CD4-positive, alpha-beta T cell treated with Interleukin-15 for 1 hour (primary cell): ENCODE measurements around the gene ADM.

Experiments
- DNase-seq: peaks from one replicate; pipeline ENCODE4 v3.0.0-alpha.2; 2020

The ADM gene

DNA sequence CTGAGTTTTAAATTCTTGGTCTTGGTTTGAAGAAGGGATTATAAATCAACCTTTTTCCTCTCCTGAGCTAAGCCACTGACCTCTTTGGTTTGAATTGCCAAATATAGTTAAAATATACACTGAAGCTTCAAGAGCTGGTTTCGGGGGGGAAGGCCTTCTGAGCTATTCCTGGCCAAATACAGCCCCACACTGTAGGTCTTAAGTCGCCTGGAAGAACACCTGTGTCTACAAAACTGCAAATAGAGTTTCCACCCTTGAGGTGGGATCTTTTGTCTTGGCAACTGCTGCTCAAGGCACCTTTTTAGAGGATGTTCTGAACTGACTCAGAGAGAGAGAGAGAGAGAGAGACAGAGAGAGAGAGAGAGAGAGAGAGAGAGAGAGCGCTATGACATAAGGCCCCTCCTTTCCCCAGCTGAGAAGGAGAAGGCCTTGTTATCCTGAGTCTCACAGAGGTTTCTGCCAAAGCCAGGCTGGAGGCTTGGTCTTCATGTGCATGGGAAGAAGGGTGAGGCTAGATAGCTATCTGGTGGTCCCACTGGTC lies 5.5 kb downstream of the ADM start:
- no peak for DNase-seq

DNA sequence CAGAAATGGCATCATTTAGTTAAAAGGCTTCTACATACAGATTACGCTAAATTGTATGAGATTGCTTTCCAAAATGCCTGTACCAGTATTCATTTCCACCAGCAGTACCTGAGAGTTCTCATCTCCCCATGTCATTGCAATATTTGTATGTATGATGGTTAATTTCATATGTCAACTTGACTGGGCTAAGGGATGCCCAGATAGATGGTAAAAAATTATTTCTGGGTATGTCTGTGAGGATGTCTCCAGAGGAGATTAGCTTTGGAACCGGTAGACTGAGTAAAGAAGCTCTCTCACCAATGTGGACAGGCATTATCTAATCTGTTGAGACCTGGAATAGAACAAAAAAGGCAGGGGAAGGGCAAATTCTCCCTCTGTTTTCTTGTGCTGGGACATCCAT lies 6.9 kb downstream of the ADM start:
- DNase-seq = no peak

DNA sequence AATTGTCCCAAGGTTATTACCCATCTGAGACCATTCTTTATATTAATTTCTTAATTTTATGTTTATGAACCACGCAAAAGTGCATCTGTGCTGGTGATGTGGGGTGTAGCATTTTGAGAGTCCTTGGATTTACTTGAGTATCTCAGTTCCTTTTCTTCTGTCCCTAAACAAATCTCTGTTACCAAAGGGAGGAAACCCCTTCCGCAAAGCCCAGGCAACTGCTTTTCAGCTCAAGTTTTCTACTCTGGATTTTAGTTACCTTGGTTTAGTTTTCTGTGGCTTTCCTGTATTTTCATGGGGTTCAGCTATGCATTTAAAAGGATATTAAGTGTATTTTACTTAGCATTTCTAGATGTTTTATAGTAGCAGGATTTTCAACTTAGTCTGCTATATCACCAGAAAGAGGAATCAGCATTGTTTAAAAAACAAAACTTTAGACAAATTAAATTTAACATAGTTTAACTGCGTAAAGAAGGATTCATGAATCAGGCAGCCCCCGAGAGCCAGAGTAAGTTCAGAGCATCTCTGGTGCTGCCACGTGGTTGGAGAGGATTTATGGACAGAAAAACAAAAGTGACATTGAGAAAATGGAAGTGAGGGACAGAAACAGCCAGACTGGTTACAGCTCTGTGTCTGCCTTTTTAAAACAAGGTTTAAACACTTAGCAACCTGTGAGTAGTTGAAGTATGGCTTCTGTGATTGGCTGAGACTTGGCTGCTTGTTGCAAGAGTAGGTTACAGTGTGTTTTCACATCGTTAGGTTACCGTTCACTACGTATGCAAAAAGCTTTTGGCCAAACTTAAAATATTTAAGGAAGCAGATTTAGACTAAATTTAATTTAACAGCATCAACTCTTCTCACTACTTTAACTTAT lies 9.6 kb downstream of the ADM start:
- DNase-seq = peak; percentile 54

DNA sequence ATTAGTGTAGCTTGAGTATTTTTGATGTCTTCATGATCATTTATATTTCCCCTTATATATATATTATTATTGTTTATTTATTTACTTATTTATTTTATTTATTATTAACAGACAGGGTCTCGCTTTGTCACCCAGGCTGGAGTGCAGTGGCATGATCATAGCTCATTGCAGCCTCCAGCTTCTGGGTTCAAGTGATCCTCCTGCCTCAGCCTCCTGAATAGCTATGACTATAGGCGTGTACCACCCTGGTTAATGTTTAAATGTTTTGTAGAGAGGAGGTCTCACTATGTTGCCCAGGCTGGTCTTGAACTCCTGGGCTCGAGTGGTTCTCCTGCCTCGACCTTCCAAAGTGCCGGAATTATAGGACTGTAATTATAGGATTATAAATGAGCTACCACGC lies 10.2 kb downstream of the ADM start:
- DNase-seq = no peak

DNA sequence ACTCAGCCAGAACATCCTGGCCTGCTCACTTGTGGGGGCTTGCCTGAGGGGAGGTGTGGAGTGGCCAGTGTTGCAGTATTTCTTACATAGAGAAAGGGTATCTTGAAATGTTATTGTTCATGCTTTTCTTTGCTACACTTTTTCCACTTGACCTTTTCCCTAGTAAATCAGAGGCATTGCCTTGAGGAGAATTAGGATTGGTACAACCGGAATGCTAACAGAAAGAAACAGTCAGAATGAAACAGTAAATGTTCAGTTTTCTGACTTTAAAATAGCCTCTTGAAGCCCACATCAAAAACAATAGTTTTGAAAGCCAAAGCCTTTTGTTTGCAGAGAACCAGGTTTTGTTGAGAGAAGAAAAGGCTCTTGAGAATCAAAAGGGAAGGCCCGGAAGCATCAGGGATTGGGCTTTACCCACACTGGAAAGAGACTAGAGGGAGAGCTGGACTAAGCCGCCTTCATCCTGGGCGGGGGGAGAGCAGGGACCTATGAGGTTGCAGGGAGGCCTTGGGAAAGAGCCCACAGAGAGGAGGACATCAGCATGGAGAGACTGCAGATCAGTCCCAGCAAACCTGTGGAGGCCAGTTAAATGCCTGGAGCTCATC lies 12.4 kb downstream of the ADM start:
- DNase-seq = no peak

DNA sequence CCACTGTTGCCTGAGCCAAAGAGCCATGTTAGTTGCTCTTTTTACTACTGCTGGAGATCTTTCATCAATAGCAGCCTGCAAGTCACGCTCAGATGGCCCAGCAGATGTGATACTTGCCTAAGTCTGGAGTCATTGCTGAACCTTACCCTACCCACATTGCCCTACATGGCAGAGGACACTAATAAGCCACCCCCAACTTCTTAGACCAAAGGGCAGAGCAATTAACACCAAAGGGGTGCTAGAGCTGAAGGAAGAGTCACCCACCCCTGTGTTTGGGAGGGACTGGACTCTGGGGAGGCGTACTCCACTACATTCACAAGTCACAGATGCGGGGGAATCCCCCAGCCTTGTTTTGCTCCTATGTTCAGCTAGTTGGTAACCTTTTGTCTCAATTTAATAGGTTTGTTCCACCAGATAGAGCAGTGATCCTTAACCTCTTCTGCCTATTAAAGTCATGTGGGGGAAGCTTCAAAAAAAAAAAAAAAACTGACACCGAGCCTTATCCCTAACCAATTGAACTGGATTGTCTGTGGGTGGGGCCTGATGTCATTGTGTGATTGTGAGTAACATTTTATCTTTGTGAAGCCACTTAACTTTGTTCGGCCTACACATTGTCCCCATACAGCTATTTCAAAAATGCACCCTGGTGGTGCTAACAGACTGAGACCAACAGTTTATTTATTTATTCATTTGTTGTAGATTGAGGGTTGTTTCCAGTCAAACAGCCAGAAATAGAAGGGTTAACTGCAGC lies 13.1 kb downstream of the ADM start:
- DNase-seq = no peak

DNA sequence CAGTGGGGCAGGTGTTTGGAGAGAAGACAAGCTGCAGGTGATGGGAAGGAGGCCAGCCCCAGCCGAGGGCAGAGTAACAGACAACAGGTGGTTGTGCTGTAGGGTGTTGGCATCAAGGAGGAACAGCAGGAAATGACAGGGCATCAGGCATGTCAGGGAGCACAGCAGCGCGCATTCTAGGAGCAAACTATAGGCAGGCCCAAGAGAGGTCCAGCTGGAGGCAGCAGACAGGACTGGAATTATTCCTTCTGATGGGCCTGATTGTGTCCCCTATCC lies 13.6 kb downstream of the ADM start:
- no peak for DNase-seq

DNA sequence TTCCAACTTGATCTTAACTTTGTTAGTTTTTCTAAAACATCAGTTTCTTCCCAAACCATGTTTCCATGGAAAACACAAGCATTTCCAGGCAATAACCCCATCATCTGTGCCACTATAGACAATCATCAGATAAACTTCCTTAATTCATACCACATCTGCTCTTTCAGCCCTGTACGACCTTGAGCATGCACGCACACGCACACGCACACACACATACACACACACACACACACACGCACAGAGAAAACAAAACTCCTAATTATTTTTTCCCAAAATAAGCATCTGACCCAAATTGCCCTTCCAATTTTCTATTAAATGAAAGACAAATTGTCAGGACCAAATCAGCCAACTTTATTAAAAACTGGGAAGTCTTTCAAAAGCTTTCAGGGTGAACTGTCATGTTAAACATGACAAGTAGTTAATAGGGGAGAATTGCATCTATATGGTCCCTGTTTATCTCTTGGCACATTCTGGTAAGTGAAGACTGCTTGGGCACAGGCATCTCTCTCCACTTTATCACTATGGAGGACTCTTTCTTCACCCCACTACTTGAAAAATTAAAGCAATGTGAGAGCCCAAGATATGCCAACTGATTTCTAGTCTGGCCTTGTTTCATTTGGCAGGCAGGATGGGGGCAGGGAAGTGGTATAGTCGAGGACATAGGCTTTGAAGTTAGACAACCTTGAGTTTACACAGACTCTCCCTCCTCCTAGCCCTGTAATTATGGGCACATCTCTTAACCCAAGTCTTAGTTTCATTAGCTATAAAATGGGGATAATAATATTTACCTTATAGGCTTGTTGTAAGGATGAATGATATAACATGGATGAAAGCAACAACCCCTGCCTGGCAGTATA lies 15.1 kb downstream of the ADM start:
- DNase-seq = no peak

DNA sequence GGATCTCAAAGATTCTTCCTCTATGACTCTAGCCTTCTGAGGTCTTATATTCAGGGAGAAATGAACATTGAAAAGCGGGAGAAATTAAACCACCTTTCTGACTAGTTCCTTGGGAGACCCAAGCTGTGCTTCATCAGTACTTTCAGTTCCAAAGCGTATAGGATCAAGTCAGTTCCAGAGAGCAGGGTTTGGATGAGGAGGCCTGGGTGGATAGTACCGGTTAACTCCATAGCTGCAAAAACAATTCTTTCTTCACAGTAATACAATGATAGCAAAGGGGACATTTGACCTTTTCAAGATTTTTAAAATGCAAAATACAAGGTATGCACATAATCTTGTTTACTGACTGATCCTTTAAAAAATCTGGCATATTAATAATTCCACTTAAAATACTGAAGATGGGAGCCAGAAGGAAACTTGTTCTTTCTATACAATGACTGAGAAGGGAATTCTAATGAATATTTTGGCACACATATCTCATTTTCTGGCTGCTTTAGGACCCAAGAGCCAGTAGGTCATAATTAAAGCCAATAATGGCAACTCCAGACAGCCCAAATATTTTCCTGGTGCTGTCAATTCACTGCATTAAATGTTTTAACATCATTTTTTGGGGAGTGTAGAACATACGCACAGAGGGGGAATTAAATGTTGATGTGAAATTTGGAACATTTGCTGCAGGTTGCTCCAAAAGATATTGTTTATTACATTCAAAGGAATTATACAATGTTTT lies 16.0 kb downstream of the ADM start:
- DNase-seq = no peak

DNA sequence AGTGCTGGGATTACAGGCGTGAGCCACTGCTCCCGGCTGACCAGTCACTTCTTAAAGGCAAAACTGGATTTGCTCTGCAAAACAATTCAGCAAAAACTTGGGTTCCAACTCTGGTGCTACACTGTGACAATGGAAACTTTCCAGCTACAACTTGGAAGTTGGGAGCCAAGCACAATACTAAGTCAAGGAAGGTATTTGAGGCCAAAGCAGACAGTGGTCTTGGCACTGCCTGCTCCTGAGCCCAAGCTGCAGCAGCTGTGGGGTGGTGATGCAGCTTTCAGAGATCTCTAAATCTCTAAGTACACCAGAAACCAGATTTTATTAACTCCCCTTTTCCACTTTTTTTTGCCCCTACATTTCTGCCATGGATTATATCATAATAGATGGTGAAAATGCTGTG lies 17.5 kb downstream of the ADM start:
- no peak for DNase-seq

DNA sequence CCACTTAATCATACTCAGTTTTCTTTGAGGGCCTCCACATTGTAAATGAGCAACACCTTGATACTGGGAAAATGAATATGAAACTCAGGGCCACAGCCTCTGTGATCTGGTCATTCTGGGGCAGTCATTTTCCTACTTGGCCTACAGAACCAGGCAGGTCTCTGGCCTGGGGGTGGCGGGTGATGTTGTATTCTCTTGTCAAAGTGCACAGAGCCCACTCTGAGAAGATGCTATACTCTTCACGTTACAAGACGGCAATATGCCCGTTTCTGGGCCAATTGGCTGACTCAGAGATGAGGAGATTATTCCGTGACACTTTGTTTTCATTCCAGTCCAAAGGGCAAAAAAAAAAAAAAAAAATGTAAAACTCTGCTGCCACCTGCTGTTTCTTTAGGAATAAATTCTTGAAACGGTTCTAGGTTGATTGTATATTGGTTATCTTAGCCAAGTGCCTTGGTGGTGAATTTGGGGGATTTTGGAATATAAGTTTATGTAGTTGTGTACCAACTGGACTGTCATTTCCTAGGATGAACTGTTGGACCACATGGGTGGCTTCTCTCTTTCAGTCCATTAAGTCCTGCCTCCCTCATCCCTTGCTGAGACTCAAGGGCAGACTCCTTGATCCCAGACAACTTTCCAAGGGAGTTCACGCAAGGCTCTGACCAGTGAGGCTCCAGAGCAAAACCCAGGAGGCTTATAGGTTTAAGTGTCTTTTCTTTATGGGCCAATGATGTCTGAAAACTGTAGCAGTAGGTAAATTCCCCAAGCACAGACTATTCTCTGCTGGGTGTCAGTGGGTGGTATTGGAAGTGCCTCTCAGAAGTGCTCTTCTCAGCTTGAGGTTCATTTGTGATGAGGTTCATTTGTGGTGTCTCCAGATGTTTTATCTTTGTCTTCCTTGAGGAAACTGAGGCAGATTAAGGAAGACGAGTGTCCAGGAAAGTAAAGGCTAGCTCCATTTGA lies 18.2 kb downstream of the ADM start:
- no peak for DNase-seq

DNA sequence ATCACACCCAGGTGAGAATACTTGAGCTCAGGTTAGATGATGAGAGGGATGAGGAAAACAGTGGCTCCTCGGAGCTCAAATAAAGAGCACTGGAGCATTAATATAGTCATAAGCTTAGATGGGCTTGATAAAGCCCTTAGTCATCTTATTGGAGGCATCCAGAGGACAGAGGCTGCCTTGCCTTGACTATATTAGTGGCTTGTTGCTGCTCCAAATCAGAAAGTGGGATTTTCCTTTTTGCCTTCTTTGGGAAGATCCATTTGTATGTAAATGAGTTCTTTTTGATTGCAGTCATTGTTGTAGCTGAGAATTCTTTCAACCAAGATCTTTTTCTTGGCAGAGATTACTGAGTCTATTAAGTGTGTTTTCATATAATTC lies 18.9 kb downstream of the ADM start:
- no peak for DNase-seq

DNA sequence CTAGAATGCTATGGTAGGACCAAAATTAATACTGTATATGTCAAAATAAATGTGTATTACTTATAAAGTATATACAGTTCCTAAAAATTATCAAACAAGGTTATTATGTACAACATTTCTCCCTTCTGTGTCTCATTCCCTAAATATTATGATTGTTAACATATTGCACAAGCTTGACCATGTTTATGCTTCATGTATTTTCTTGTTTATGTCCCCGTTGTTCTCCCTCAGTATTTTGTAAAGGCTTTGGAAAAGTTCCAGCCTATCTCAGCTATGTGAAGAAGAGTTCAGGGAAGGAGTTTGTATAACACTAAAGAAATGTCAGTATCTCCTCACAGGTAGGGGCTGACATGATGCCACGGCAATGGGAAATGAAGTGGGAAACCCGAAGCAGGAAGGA lies 19.6 kb downstream of the ADM start:
- no peak for DNase-seq

DNA sequence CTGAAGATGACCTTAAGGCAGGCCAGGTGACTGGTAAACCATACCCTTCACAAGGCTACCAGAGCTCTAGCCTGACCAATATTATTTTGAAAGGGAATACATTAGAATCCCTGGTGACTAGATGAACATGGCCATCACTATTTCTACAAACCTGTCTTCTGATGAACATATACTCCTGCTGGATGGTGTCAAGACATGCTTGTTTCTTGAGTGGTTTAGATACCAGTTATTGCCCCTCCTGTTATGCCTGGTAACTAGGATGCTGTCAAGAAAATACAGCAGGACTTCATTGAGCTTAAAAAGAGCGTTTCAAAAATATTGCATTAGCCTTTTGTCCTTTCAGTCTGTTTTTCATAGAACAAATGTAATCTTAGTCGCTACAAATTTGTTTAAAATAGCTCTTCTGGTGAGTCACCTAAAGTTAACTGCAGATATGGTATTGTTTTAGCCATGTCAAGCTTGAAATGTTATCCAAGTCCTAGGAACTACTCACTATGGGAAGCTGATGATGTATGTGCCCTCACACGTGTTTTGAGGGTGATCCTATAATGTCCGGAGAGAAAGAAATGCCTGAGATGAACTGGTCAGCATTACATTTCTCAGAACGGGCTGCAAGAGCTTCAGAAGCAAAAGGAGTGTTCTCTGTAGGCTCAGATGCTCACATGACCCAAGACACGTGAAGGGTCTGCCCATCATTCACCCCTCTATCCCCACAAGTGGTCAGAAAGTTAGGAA lies 20.6 kb downstream of the ADM start:
- DNase-seq = no peak

DNA sequence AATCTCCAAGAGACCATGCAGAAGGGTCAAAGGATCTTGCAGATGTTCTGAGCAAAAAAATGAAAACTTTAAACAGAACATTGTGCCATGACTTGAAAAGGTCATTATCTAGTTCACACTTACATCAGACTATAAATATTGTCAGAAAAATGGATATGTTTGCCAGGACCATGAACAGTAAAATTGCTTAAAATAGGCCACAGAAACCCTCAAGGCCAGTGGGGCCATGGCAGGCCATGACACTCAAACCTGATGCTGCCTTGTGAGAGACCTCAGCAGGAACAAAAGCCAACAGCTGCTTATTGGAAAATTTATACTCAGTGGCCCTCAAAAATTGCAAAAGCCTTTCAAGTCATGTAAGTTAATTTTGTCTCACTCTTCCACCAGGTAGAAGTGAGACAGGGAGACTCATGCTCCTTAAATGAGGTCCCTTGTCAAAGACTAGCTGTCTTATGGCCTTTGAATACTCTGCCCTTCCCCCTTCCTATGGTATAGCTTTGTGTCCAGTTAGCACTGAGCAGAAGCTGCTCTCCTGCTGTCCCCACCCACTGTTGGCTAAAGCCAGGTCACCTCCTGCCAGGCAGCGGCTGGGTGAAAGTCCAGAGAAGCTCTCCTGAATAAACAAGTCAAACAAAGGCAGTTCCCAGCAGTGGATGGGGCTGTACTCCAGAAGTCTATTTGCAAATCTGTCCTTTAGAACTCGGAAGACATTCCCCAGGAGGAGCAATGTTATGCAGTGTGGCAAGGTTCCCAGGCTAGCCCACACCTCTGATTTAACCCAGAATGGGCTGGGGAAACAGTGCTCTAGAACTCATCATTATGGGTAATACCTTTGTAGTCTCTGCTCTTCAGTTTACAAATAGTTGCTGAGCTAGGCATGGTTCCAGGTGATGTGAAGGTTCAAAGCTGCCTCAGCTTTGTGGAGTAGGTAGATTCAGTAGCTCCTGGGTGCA lies 21.4 kb downstream of the ADM start:
- DNase-seq = no peak

DNA sequence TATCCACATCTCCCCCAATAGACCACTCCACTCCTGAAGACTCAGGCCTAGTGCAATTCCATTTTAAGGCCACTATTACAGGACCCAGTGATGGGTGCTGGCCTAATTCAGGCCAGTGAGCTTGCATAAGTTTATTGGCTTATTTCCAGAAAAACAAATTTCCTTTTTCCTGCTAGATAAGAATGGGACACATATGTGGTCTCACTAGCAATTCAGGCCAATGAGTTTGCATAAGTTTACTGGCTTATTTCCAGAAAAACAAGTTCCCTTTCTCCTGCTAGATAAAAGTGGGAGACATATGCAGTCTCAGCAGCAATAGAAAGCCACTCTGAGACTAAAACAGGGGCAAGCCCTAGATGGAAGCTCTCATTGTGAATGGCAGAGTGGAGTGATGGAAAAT lies 22.4 kb downstream of the ADM start:
- no peak for DNase-seq

DNA sequence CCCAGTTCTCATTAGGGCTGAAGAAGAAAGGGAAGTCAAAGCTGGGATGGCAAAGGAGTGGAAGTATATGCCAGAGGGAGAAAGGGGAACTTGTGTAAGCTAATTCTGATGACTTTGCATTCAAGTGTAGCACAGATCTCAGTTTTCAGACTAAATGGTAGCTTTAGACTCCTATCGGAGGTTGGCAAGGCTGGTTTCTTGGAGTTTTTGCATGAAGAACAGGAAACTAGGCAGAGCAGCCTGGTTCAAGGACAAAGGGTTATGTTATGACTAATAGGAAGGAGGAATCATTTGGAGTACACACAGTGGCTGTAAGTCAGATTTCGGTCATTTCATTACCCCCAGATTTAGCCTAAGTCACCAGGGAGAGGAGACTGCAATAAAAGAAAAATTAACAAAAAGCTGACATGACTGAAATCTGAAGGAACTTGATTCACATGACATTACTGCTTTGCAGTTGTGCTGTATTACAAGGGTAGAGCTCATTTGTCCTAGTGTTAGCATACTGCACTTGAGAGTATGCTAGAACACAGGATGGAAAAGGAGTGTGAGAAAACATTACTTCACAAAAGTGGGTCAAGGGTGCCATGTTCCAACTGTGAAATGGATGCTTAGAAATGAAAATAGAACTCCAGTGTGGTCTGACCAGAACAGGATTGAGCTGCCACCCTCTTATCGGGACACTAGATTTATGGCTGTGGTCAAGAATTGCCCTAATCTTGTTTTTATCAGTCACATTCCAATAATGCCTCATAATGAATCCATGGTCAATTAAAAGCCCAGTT lies 23.6 kb downstream of the ADM start:
- DNase-seq = no peak

DNA sequence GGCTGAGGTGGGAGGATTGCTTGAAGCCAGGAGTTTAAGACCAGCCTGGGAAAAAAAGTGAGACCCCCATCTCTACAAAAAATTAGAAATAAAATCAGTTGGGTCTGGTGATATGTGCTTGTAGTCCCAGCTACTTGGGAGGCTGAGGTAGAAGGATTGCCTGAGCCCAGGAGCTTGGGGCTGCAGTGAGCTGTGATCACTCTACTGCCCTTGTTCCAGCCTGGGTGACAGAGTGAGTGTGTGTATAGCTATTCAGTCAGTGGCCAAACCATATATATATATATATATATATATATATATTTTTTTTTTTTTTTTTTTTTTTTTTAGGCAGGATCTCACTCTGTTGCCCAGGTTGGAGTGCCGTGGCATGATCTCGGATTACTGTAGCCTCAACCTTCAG lies 24.5 kb downstream of the ADM start:
- no peak for DNase-seq
